GM21529 (cell line): ENCODE data around the gene FGD2.

Experiments used
- ATAC-seq: cut with Tn5 transposase; IDR thresholded peaks from one replicate; pipeline ENCODE4 v1.9.1; 2021; ENCODE audit not compliant: unreplicated experiment

The FGD2 gene, protein sequence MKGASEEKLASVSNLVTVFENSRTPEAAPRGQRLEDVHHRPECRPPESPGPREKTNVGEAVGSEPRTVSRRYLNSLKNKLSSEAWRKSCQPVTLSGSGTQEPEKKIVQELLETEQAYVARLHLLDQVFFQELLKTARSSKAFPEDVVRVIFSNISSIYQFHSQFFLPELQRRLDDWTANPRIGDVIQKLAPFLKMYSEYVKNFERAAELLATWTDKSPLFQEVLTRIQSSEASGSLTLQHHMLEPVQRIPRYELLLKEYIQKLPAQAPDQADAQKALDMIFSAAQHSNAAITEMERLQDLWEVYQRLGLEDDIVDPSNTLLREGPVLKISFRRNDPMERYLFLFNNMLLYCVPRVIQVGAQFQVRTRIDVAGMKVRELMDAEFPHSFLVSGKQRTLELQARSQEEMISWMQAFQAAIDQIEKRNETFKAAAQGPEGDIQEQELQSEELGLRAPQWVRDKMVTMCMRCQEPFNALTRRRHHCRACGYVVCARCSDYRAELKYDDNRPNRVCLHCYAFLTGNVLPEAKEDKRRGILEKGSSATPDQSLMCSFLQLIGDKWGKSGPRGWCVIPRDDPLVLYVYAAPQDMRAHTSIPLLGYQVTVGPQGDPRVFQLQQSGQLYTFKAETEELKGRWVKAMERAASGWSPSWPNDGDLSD

DNA sequence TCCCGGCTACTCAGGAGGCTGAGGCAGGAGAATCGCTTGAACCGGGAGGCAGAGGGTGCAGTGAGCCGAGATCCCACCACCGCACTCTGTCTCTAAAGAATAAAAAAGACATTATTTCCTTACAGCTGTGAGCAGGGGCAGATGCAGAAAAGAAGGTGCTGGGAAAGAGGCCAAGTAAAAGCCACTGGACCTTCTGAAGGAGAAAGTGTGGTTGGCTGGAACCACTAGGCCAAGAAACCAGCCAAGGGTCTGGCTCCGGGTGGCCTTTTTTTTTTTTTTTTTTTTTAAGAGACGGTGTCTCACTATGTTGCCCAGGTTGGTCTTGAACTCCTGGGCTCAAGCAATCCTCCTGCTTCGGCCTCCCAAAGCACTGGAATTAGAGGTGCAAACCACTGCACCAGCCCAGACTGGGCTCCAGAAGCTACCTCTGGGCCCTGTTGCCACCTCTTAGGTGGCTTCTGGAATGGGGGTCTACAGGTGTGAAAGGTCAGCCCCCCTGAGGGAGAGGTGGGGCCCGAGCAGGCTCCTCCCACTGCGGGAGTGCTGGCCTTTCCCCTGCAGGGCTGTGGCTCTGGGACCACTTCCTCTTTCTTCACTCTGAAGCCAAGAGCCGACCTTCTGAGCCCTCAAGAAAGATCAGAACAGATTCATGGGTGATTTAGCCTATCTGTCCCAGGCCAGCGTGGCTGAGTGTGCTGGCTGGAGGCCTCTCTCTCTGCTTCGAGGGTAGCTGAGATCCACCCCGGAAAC, at the start of gene FGD2:
Gene FGD2 (plus strand): TSS at position 595 of the 750 bp plus-strand sequence. CDS start 163 bp downstream, outside the sequence.
- ATAC-seq = peak; percentile 67

GRCh38 chr6:36955671-36956445, 49.6 kb upstream of the FGD2 start:
- no peak for ATAC-seq

DNA sequence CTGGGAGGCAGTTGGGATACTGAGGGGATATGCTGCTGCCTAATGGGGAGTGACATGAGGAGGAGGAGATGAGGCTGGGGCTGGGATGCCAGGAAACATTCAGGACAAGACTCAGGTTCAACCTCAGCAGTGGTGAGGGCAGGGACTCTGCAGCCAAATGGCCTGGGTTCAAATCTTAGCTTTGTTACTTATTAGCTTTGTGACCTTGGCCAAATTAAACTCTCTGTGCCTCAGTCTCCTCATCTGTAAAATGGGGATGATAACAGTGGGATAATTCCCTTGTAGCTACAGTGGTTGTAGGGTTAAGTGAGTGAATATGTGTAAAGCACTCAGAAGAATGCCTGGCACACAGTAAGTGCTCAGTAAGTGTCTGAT, 49.0 kb upstream of the FGD2 start:
- no peak for ATAC-seq

DNA sequence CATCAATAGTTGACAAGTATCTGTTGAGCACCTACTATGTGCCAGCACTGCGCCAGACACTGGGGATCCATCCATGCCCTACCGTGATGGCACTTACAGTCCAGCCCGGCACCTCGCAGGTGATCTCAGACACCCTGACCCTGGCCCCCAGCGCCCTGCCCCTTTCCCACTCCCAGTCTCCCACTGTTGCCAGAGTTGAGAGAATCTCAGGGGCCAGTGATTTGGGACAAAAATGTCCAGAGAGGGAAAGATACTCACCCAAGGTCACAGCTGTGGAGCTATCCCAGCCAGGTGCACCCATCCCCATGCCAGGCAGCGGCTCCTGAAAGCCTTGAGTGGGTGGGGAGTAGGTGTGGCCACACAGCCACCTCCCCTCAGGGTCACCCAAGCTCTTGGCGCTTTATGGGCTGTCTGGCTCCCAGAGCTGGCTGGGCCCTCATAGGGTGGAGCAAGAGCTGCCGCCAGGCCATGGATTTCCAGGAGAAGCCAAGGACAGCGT, 47.6 kb upstream of the FGD2 start:
- ATAC-seq = no peak

DNA sequence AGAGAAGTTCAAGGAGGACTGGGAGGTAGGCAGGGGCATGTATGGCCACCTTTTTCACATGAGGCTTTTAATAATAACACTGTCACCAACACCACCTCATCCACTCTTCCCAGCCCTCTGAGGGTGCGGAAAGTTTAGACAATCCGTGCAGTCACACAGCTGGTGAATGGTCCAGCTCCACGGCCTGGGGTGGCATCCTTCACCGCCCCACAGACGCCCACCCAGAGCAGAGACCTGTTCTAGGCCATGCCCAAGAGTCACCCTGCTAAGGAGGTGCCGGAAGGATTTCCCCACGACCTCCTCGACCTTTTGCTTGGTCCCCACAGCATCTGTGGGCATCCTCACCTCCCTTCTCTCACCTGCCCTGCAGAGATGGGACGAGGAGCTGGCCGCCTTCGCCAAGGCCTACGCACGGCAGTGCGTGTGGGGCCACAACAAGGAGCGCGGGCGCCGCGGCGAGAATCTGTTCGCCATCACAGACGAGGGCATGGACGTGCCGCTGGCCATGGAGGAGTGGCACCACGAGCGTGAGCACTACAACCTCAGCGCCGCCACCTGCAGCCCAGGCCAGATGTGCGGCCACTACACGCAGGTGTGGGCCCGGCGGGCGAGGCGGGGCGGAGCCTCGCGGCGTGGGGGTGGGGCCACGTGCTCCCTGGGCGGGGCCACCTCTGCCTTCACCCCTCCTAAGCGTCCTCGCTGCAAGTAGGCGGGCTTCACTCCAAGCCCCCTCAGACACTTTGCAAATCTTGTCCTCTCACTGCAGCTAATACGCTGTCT, 46.5 kb upstream of the FGD2 start:
- ATAC-seq = no peak

- ATAC-seq = no peak
Measured at GRCh38 chr6:36959555-36960250, 45.8 kb upstream of the FGD2 start.

GRCh38 chr6:36961441-36962435, 43.7 kb upstream of the FGD2 start:
- ATAC-seq = no peak

DNA sequence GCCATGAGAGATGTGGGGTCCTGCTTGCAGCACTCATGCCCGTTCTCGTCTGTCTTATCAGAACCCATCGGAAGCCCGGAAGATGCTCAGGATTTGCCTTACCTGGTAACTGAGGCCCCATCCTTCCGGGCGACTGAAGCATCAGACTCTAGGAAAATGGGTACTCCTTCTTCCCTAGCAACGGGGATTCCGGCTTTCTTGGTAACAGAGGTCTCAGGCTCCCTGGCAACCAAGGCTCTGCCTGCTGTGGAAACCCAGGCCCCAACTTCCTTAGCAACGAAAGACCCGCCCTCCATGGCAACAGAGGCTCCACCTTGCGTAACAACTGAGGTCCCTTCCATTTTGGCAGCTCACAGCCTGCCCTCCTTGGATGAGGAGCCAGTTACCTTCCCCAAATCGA, 42.6 kb upstream of the FGD2 start:
- ATAC-seq = no peak

- peak; percentile 48 for ATAC-seq
Measured at GRCh38 chr6:36963451-36964290, 41.8 kb upstream of the FGD2 start.

GRCh38 chr6:36964349-36964748, 41.1 kb upstream of the FGD2 start:
- ATAC-seq = no peak

- no peak for ATAC-seq
Measured at GRCh38 chr6:36964908-36965307, 40.5 kb upstream of the FGD2 start.

DNA sequence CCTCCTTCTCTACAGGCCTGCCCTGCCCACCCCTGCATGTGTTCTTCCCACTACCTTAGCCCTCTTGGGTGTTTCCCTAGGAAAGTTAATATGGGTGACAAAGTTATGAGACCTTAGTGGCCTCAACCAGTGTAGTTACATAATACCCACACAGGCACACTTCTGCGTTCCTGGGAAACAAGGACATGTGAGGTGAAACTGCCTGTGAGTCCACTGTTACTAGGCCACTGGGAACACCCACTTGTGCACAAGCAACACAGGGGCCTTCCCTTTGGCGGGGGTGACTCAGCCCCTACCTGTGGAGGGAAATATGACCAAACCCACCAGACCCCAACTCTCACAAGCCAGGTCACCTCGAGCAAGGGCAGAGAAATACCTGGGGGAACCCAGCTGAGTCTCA, 38.2 kb upstream of the FGD2 start:
- ATAC-seq = no peak

- no peak for ATAC-seq
Measured at GRCh38 chr6:36967757-36968156, 37.7 kb upstream of the FGD2 start.

DNA sequence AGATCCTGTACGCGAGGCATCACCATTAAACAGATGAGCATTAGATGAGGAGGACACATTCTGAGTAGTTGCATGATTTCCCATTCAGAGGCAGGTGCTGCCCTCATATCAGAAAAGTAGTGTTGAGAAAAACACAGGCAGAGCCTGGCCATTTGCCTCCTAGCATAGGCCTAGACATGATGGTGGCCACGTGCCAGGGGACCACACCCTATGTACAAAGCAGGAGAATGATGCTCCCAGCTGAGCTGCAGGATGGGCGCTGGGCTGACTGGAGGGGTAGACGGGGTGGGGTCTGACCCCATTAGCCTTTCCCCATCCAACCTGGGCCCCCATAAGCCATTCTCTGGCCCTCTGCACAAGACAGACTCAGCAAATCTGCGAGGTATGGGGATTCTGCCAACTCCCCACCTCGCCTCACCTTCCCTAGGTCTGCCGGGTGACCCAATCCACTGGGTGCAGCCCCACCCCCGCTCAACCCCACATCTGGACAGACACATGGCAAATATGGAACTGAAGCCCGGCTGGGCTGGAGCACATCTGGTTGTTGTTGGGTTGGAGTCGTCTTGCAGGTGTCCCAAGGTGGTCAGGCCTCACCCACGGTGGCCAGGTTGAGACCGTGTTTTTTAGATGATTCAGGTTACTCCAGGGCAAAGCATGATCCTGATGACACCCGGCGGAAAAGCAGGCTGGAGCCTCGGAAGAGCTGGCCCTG, 37.0 kb upstream of the FGD2 start:
- ATAC-seq = no peak

DNA sequence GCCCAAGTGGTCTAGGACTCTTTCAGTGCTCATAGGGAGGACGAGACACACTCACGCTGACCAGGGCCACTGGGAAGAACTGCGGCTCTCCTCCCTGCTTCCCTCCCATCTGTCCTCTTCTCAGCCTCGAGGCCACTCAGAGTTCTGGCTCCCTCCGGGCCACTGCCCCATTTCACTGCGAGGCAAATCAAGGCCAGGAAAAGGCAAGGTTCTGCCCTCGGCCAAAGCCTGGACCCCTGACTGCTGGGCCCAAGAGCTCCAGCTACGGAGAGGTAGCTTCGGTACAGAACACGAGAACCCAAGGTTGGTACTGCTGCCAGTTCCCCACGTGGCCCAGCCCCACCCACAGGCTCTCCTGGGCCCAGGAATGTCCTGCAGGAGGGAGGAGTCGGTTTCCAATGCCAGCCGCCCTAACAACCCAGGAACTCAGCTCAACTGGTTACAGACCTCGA, 36.2 kb upstream of the FGD2 start:
- no peak for ATAC-seq

DNA sequence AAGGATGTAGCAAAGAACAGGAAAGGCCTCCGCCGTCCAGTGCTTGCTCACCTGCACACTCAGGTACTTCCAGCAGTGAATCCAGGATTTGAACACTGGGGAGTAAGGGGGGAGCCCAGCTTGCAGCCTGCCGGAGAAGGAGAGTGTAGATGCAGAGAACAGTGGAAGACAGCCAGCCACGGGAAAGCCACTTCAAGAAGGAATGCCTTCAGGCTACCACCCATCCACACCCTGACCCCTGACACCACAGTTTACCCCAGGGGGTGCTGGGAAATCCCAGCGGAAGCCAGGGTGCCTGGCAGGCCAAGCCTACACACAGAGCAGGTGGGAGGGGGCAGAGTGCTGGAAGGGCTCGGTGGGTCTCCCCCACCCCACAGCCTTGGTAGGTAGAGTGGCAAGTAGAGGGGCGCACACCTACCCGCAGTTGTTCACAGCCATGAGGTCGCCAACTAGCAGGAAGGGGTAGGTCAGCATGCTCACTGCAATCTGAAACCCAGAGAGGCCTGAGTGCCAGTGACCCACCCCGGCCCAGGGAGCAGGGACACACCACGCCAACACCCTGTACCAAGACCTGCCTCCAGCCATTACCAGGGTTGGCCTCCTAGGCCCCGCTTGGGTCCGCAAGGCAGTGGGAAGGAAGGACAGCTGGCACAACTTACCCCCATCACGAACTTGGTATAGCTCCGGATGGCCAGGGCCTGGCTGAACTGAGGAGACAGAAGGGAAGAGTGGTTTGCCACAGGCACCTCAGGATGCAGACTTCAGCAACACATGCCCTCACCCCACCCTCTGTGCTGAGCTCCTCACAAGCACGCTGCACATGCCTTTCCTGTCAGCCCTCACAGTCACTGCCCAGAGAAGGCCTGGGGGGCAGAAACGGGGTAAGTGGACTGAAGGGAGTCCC, 35.2 kb upstream of the FGD2 start:
- ATAC-seq = no peak
